Measurements from ENCODE around the gene CCSER1. TPM values are rescaled to one million over a fixed set of nuclear protein-coding genes. Genes with fewer than 3 reads are reported as not detected.

The CCSER1 gene
- total RNA-seq, 4 donors from 2014 or later: 4.0 to 6.0 (median 4.8) TPM

DNA sequence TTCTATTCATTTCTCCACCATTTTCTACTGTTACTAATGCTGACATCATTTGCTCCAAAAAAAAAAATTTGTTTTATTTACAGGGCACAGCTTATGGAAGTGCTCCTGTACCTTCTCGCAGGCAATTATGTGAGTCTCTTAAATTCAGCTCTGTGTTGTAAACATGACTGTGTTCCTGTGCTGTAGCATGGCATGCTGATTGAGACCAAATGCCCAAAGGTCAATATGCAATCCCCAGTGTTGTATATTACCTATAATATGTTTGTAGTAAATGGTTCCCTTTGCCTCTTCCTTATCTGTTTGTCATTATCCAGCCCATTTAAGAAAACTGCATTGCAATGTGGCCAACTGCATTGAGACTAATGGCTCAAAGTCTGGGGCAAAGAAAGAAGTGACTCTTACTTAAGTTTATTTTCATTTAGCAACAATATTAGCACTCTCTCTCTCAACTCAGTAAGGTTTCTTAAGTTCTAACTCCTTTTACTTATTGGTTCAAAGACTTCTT lies 1156.6 kb downstream of the CCSER1 start:
- Histone ChIP-seq H3K27ac (no peak overlapping the region), H3K9me3 (no peaks in the 10 kb centered on the region), H3K4me3 (no peak overlapping the region), H3K27me3 (no peaks in the 10 kb centered on the region), H3K36me3 (no peaks in the 10 kb centered on the region), H3K4me1 (no peaks in the 10 kb centered on the region)
- TF ChIP-seq, protein P1, sequence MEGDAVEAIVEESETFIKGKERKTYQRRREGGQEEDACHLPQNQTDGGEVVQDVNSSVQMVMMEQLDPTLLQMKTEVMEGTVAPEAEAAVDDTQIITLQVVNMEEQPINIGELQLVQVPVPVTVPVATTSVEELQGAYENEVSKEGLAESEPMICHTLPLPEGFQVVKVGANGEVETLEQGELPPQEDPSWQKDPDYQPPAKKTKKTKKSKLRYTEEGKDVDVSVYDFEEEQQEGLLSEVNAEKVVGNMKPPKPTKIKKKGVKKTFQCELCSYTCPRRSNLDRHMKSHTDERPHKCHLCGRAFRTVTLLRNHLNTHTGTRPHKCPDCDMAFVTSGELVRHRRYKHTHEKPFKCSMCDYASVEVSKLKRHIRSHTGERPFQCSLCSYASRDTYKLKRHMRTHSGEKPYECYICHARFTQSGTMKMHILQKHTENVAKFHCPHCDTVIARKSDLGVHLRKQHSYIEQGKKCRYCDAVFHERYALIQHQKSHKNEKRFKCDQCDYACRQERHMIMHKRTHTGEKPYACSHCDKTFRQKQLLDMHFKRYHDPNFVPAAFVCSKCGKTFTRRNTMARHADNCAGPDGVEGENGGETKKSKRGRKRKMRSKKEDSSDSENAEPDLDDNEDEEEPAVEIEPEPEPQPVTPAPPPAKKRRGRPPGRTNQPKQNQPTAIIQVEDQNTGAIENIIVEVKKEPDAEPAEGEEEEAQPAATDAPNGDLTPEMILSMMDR (IDR thresholded peaks at IDR 0.05): no peak
- no peak for TF ChIP-seq POLR2A (IDR thresholded peaks at IDR 0.05)
- no peak for TF ChIP-seq EP300 (IDR thresholded peaks at IDR 0.05)
- no peak for DNase-seq (ENCODE audit: low spot score in 2 of 2)
- whole genome bisulfite sequencing, 2 donors: 66 to 78% methylated on average over 1 of the region's 1 CpG

DNA sequence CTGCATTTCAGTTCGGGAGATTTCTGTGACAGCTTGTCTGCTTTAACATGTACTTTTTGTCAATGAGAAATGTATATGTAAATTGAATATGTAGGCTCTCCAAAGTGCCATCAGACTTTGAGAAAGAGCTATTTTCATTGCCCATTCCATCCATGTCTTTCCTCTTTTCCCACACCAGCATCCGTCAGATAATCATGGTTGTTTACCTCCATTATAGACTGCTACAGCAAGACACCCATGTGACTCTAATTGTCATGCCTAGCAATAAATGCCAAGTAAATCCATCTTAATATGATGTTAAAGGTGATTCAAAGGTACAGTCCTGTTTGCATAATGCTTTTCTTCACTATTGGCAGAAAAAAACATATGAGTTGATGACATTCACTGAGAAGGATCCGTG lies 1157.3 kb downstream of the CCSER1 start:
- no peaks in the 10 kb centered on the region for H3K4me1 ChIP-seq
- DNase-seq (ENCODE audit: low spot score in 2 of 2): no peak
- 88 to 91% methylated on average over 3 of the region's 3 CpGs for WGBS, 2 donors
- H3K9me3 ChIP-seq: no peaks in the 10 kb centered on the region
- no peak overlapping the region for H3K27ac ChIP-seq
- H3K36me3 ChIP-seq: no peaks in the 10 kb centered on the region
- no peaks in the 10 kb centered on the region for H3K27me3 ChIP-seq
- TF ChIP-seq EP300 (IDR thresholded peaks at IDR 0.05) (no peak), POLR2A (IDR thresholded peaks at IDR 0.05) (no peak)
- TF ChIP-seq, protein P1 (IDR thresholded peaks at IDR 0.05): no peak
- no peak overlapping the region for H3K4me3 ChIP-seq

GRCh38 chr4:91285487-91285886 lies 1158.3 kb downstream of the CCSER1 start:
- Histone ChIP-seq H3K4me1 (no peaks in the 10 kb centered on the region), H3K36me3 (no peaks in the 10 kb centered on the region), H3K4me3 (no peak overlapping the region), H3K27me3 (no peaks in the 10 kb centered on the region), H3K9me3 (no peaks in the 10 kb centered on the region), H3K27ac (no peak overlapping the region)
- TF ChIP-seq EP300 (IDR thresholded peaks at IDR 0.05): no peak
- TF ChIP-seq POLR2A (IDR thresholded peaks at IDR 0.05): no peak
- TF ChIP-seq, protein P1 (IDR thresholded peaks at IDR 0.05): no peak
- 85 to 87% methylated on average over 2 of the region's 2 CpGs for WGBS, 2 donors
- no peak for DNase-seq (ENCODE audit: low spot score in 2 of 2)

DNA sequence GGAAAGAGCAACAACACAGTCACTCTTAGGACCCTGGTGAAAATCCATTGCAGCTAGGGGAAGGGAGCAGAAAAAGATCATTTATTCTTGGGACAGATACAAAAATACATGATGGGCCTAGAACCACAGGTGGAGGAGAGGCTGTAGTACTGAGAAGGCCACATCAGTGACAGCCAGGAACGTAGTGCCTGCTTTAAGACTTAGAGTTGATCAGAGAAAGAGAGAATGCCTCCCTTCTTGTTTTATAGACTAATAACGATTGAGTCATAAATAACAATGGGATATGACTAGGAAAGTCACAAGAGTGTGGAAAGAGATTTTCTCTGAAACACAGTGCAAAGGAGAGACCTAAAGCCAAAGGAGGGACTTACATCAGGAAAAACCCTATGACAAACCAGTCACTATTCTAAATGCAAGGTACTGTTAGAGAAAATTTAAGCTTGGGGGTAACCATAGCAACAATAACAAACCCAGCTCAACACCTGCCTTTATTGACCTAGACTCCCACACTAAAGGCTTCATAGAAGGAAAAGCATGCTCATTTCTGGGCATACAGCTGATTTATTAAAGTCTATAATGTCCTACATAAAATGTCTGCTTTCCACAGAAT lies 1161.6 kb downstream of the CCSER1 start:
- DNase-seq (ENCODE audit: low spot score in 2 of 2): no peak
- no peaks in the 10 kb centered on the region for H3K9me3 ChIP-seq
- no peaks in the 10 kb centered on the region for H3K4me1 ChIP-seq
- TF ChIP-seq EP300 (IDR thresholded peaks at IDR 0.05) (no peak), POLR2A (IDR thresholded peaks at IDR 0.05) (no peak)
- TF ChIP-seq, protein P1 (IDR thresholded peaks at IDR 0.05): no peak
- 68 to 70% methylated on average over 2 of the region's 2 CpGs for WGBS, 2 donors
- no peaks in the 10 kb centered on the region for H3K27me3 ChIP-seq
- no peak overlapping the region for H3K4me3 ChIP-seq
- H3K36me3 ChIP-seq: no peaks in the 10 kb centered on the region
- H3K27ac ChIP-seq: no peak overlapping the region

- peaks cover 0 to 5% (median 0%) of the 10 kb centered on the region in 4 donors for H3K9me3 ChIP-seq
- H3K36me3 ChIP-seq: no peaks in the 10 kb centered on the region
- 88 to 90% methylated on average over 3 of the region's 3 CpGs for WGBS, 2 donors
- H3K4me3 ChIP-seq: no peak overlapping the region
- no peaks in the 10 kb centered on the region for H3K27me3 ChIP-seq
- H3K4me1 ChIP-seq: no peaks in the 10 kb centered on the region
- no peak overlapping the region for H3K27ac ChIP-seq
- TF ChIP-seq POLR2A (IDR thresholded peaks at IDR 0.05) (no peak), EP300 (IDR thresholded peaks at IDR 0.05) (no peak)
- TF ChIP-seq, protein P1 (IDR thresholded peaks at IDR 0.05): no peak
- no peak for DNase-seq (ENCODE audit: low spot score in 2 of 2)
Measured at GRCh38 chr4:91298156-91298700, 1171.0 kb downstream of the CCSER1 start.
